Smooth muscle cell (in vitro differentiated cells): ENCODE data around the gene CENPV. TPM values are rescaled to one million over a fixed set of nuclear protein-coding genes. Genes with fewer than 3 reads are reported as not detected.
A peak's percentile ranks its signal among the peaks of the same experiment; 100 is the strongest.

ENCODE experiments used
- DNase-seq: peaks from one replicate; lab custom pipeline; 2025; ENCODE audit not compliant: unreplicated experiment; lab: John Stamatoyannopoulos, UW
- H2AFZ ChIP-seq: fragments of 200-600 bp; sonication (generic); 2 replicates; pipeline ENCODE4 v1.6.0; 2016; ENCODE audit warnings: antibody characterized with exemption, low read depth, mild to moderate bottlenecking
- H3F3A ChIP-seq: fragments of 200-600 bp; sonication (generic); 2 replicates; pipeline ENCODE4 v1.6.0; 2017; ENCODE audit warnings: antibody characterized with exemption, low read depth
- H3K27ac ChIP-seq: fragments of 200-600 bp; sonication (generic); 2 replicates; pipeline ENCODE4 v1.5.1; 2016; ENCODE audit warnings: low read depth, mild to moderate bottlenecking
- H3K27me3 ChIP-seq: fragments of 200-600 bp; sonication (generic); 2 replicates; pipeline ENCODE4 v1.6.1; 2016; ENCODE audit warnings: low read depth, mild to moderate bottlenecking
- H3K36me3 ChIP-seq: fragments of 200-600 bp; sonication (generic); 2 replicates; pipeline ENCODE4 v1.5.1; 2016; ENCODE audit warnings: low read depth
- H3K4me1 ChIP-seq: fragments of 200-600 bp; sonication (generic); 2 replicates; pipeline ENCODE4 v1.5.1; 2016; ENCODE audit warnings: low read depth
- H3K4me2 ChIP-seq: fragments of 200-600 bp; sonication (generic); 2 replicates; pipeline ENCODE4 v1.6.0; 2016; ENCODE audit warnings: mild to moderate bottlenecking
- H3K4me3 ChIP-seq: fragments of 200-600 bp; sonication (generic); 2 replicates; pipeline ENCODE4 v1.5.1; 2016; ENCODE audit warnings: mild to moderate bottlenecking
- H3K79me2 ChIP-seq: fragments of 200-600 bp; sonication (generic); 2 replicates; pipeline ENCODE4 v1.6.0; 2016; ENCODE audit warnings: low read depth, mild to moderate bottlenecking
- H3K9ac ChIP-seq: fragments of 200-600 bp; sonication (generic); 2 replicates; pipeline ENCODE4 v1.6.0; 2016; ENCODE audit warnings: low read depth
- H3K9me3 ChIP-seq: fragments of 200-600 bp; sonication (generic); replicated peaks from 2 replicates; pipeline ENCODE4 v1.5.1; 2016; ENCODE audit warnings: low read depth
- H4K20me1 ChIP-seq: fragments of 200-600 bp; sonication (generic); 2 replicates; pipeline ENCODE4 v1.6.0; 2016; ENCODE audit warnings: low read depth
- WGBS: methylation state at CpG from one replicate; pipeline ENCODE4 v1.1.7; 2016; ENCODE audit warnings: low lambda C conversion rate; 5-methylcytosine and 5-hydroxymethylcytosine counted together
- polyA plus RNA-seq: library from polyadenylated mRNA; unstranded; fragments of >200 nt; fragmentation: Nextera tagmentation; extraction: Ambion mirVana; gene quantifications from 2 replicates; pipeline ENCODE4 v1.2.1, GENCODE V29; 2016
- total RNA-seq: library from RNA; depleted of rRNA; stranded (reverse); fragments of >200 nt; gene quantifications from 2 replicates; pipeline ENCODE4 v1.2.3, GENCODE V29; 2014
- TF ChIP-seq, protein P1 (sequence below): fragments of 200-600 bp; sonication (generic); IDR thresholded peaks from 2 replicates; pipeline ENCODE4 v1.5.1; 2017; ENCODE audit warnings: borderline replicate concordance, mild to moderate bottlenecking, antibody characterized with exemption; ENCODE audit not compliant: insufficient read depth, poor library complexity, severe bottlenecking

Gene CENPV
- total and polyA plus RNA-seq, 2 experiments from 2014 or later, result 17.5 to 44.5 TPM

DNA sequence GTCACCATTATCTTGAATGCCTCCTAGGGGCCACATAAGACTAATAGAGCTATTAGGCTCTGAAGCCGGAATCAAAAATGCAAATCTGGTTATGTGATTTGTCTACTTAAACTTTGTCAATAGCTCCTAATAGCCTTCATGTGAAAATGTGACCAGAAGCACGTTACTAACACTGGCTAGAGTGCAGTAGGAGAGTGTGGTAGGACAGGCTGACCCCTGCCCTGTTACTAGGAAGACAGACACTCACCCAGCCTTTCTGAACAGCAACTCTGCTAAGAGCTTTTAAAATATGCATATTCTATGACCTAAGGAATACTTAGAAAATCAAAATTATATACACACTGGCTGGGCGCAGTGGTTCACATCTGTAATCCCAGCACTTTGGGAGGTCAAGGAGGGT, 26.3 kb downstream of the CENPV start:
- no peak overlapping the region for H3K4me3 ChIP-seq
- no peaks in the 10 kb centered on the region for H3K79me2 ChIP-seq
- no peak overlapping the region for H3K27ac ChIP-seq
- no peak for DNase-seq
- WGBS, result 92% methylated on average over 3 of the region's 3 CpGs
- no peaks in the 10 kb centered on the region for H3F3A ChIP-seq
- no peaks in the 10 kb centered on the region for H3K27me3 ChIP-seq
- no peaks in the 10 kb centered on the region for H4K20me1 ChIP-seq
- H3K9ac ChIP-seq, result no peak overlapping the region
- TF ChIP-seq, protein P1, sequence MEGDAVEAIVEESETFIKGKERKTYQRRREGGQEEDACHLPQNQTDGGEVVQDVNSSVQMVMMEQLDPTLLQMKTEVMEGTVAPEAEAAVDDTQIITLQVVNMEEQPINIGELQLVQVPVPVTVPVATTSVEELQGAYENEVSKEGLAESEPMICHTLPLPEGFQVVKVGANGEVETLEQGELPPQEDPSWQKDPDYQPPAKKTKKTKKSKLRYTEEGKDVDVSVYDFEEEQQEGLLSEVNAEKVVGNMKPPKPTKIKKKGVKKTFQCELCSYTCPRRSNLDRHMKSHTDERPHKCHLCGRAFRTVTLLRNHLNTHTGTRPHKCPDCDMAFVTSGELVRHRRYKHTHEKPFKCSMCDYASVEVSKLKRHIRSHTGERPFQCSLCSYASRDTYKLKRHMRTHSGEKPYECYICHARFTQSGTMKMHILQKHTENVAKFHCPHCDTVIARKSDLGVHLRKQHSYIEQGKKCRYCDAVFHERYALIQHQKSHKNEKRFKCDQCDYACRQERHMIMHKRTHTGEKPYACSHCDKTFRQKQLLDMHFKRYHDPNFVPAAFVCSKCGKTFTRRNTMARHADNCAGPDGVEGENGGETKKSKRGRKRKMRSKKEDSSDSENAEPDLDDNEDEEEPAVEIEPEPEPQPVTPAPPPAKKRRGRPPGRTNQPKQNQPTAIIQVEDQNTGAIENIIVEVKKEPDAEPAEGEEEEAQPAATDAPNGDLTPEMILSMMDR, result no peak
- H3K9me3 ChIP-seq, result no peaks in the 10 kb centered on the region
- peaks cover 4% of the 10 kb centered on the region for H3K4me1 ChIP-seq
- no peak overlapping the region for H2AFZ ChIP-seq
- H3K4me2 ChIP-seq, result no peak overlapping the region
- H3K36me3 ChIP-seq, result peaks cover 4% of the 10 kb centered on the region

DNA sequence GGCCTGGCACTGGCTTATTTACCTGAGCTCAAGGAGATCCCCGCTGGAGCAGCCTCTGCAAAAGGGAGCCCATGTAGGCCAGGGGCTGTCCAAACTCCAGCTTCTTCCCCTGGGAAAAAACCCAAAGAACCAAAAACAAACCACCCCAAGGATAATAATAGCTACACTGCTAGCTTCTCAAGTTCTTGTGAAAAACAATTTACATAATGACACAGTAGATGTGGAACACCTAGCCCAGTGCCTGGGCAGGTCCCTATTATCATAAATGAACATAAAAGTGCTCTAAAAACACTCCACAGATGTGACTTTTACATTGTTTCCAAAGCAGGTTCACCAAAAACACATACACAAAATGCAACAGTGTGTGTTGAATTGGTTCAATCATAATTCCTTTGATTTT, 27.3 kb downstream of the CENPV start:
- no peaks in the 10 kb centered on the region for H4K20me1 ChIP-seq
- H3K36me3 ChIP-seq, result peaks cover 4% of the 10 kb centered on the region
- no peak overlapping the region for H3K4me3 ChIP-seq
- H2AFZ ChIP-seq, result no peak overlapping the region
- no peaks in the 10 kb centered on the region for H3K9me3 ChIP-seq
- peaks cover 4% of the 10 kb centered on the region for H3K4me1 ChIP-seq
- DNase-seq, result no peak
- WGBS, result 96% methylated on average over 1 of the region's 1 CpG
- TF ChIP-seq, protein P1, result no peak
- H3K27ac ChIP-seq, result no peak overlapping the region
- no peaks in the 10 kb centered on the region for H3K27me3 ChIP-seq
- no peak overlapping the region for H3K9ac ChIP-seq
- H3F3A ChIP-seq, result no peaks in the 10 kb centered on the region
- H3K79me2 ChIP-seq, result no peaks in the 10 kb centered on the region
- no peak overlapping the region for H3K4me2 ChIP-seq

DNA sequence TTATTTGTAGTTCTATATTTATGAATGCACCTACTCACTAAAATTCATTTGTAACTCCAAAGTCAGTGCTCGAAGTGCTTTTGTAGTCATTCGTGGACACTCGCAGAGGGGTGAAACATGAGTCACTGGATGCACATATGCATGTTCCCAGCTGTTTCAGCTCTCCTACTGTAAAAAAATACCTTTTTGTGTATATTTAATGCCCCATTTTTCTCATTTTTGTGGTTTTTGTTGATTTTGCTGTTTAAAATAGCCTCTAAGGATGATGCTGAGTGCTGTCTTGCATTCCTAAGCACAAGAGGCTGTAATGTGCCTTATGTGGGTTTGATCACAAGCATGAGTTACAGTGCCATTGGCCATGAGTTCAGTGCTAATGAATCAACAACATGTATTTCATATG, 30.6 kb downstream of the CENPV start:
- H3K36me3 ChIP-seq, result peaks cover 4% of the 10 kb centered on the region
- 20% methylated on average over 3 of the region's 3 CpGs for WGBS

DNA sequence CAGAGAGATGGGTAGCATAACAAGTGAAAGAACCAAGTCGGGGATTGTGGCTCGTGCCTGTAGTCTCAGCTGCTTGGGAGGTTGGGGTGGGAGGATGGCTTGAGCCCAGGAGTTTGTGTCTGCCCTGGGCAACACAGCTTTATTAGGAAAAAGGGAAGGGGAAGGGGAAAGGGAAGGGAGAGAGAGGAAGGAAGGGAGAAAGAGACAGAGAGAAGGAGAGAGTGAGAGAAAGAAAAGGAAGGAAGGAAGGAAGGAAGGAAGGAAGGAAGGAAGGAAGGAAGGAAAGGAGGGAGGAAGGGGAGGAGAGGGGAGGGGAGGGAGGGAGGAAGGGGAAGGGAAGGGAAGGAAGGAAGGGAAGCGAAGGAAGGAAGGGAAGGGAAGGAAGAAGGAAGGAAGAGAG, 33.3 kb downstream of the CENPV start:
- Histone ChIP-seq H3K36me3 (no peaks in the 10 kb centered on the region), H3K9ac (no peak overlapping the region), H3K9me3 (no peaks in the 10 kb centered on the region), H3K79me2 (no peaks in the 10 kb centered on the region), H3F3A (no peaks in the 10 kb centered on the region), H3K27me3 (no peaks in the 10 kb centered on the region), H4K20me1 (no peaks in the 10 kb centered on the region), H3K4me2 (no peak overlapping the region), H3K27ac (no peak overlapping the region), H3K4me3 (no peak overlapping the region), H3K4me1 (peaks cover 4% of the 10 kb centered on the region), H2AFZ (no peak overlapping the region)
- DNase-seq, result no peak
- WGBS, result 50% methylated on average over 2 of the region's 3 CpGs
- TF ChIP-seq, protein P1, result no peak

More for the DNA sequence above, 30.6 kb downstream of the CENPV start:
- no peaks in the 10 kb centered on the region for H3K27me3 ChIP-seq
- H3K79me2 ChIP-seq, result no peaks in the 10 kb centered on the region
- H3K4me1 ChIP-seq, result peaks cover 4% of the 10 kb centered on the region
- TF ChIP-seq, protein P1, result no peak
- H3K9ac ChIP-seq, result no peak overlapping the region
- no peak for DNase-seq
- no peaks in the 10 kb centered on the region for H3K9me3 ChIP-seq
- peak overlapping the region; percentile 28 for H3K4me2 ChIP-seq
- H2AFZ ChIP-seq, result no peak overlapping the region
- H4K20me1 ChIP-seq, result no peaks in the 10 kb centered on the region
- H3K4me3 ChIP-seq, result no peak overlapping the region
- peak overlapping the region; percentile 62 for H3K27ac ChIP-seq
- no peaks in the 10 kb centered on the region for H3F3A ChIP-seq
